PC-9 (cell line): ENCODE results near the gene TMEM164. TPM values are rescaled to one million over a fixed set of nuclear protein-coding genes. Genes with fewer than 3 reads are reported as not detected.

Source experiments
- BruUV-seq: library from RNA; stranded (reverse); fragments of 400-500 nt; replicated peaks from 2 replicates; lab custom pipeline; 2021; lab: Mats Ljungman, UMichigan
- CTCF ChIA-PET: fragments of 300-600 bp; sonication (Branson Sonifier 250); formaldehyde crosslinking; loops from one replicate; lab custom pipeline; 2022; ENCODE audit warnings: antibody characterized with exemption; lab: Charles Lee
- POLR2A ChIA-PET: fragments of 300-600 bp; sonication (Branson Sonifier 250); formaldehyde crosslinking; loops from one replicate; lab custom pipeline; 2022; ENCODE audit warnings: antibody characterized with exemption; ENCODE audit not compliant: unreplicated experiment; lab: Charles Lee
- DNase-seq, 2 experiments: peaks; one replicate each; pipeline versions ENCODE4 v3.0.0 to v3.0.0-alpha.2; 2015 to 2022; ENCODE audit warnings: mixed read lengths in 1 of 2
- H2AFZ ChIP-seq: fragments of 200-600 bp; sonication (generic); 2 replicates; pipeline ENCODE4 v1.8.1; 2017; ENCODE audit warnings: antibody characterized with exemption
- H3F3A ChIP-seq: fragments of 200-600 bp; sonication (generic); 2 replicates; pipeline ENCODE4 v1.8.1; 2017; ENCODE audit warnings: antibody characterized with exemption, mild to moderate bottlenecking, low read depth; ENCODE audit not compliant: insufficient read depth
- H3K27ac ChIP-seq: fragments of 200-600 bp; sonication (generic); 2 replicates; pipeline ENCODE4 v1.6.1; 2016; ENCODE audit warnings: mixed run types
- H3K27me3 ChIP-seq: fragments of 200-600 bp; sonication (generic); 2 replicates; pipeline ENCODE4 v1.6.1; 2016; ENCODE audit warnings: low read depth, mixed run types; ENCODE audit not compliant: insufficient read depth
- H3K36me3 ChIP-seq: fragments of 200-600 bp; sonication (generic); 2 replicates; pipeline ENCODE4 v1.6.1; 2016; ENCODE audit warnings: low read depth, mixed run types
- H3K4me1 ChIP-seq: fragments of 200-600 bp; sonication (generic); replicated peaks from 2 replicates; pipeline ENCODE4 v1.6.1; 2016; ENCODE audit warnings: mixed run types; ENCODE audit not compliant: insufficient read depth
- H3K4me2 ChIP-seq: fragments of 200-600 bp; sonication (generic); 2 replicates; pipeline ENCODE4 v1.6.1; 2017; ENCODE audit warnings: mixed run types
- H3K4me3 ChIP-seq: fragments of 200-600 bp; sonication (generic); 2 replicates; pipeline ENCODE4 v1.6.1; 2016; ENCODE audit warnings: mixed run types
- H3K79me2 ChIP-seq: fragments of 200-600 bp; sonication (generic); 2 replicates; pipeline ENCODE4 v1.6.1; 2017; ENCODE audit warnings: low read depth, mixed run types
- H3K9me2 ChIP-seq: fragments of 200-600 bp; sonication (generic); 2 replicates; pipeline ENCODE4 v1.8.1; 2017; ENCODE audit warnings: mild to moderate bottlenecking; ENCODE audit not compliant: insufficient read depth
- H3K9me3 ChIP-seq: fragments of 200-600 bp; sonication (generic); 2 replicates; pipeline ENCODE4 v1.8.1; 2016; ENCODE audit warnings: low read depth; ENCODE audit not compliant: insufficient read depth
- H4K20me1 ChIP-seq: fragments of 200-600 bp; sonication (generic); 2 replicates; pipeline ENCODE4 v1.8.1; 2017; ENCODE audit not compliant: insufficient read depth
- EZH2 ChIP-seq: fragments of 200-600 bp; sonication (generic); IDR thresholded peaks from 2 replicates; pipeline ENCODE4 v1.8.0; 2017; ENCODE audit warnings: antibody characterized with exemption, low read depth
- intact Hi-C: fragments of 100-400 bp; cut with micrococcal nuclease; formaldehyde crosslinking; loops from one replicate; pipeline ENCODE4 v1.10.0; 2022; ENCODE audit not compliant: unreplicated experiment
- total RNA-seq: library from RNA; stranded (reverse); gene quantifications from 2 replicates; pipeline ENCODE4 v1.2.3, GENCODE V29; 2021
- TF ChIP-seq, protein P1 (sequence below): fragments of 200-600 bp; sonication (generic); conservative IDR thresholded peaks from 2 replicates; pipeline ENCODE4 v1.6.1; 2017; ENCODE audit warnings: mixed run types, antibody characterized with exemption, mild to moderate bottlenecking, moderate library complexity

The TMEM164 gene
- total RNA-seq, 1 experiment from 2014 or later = 44.5 TPM

DNA sequence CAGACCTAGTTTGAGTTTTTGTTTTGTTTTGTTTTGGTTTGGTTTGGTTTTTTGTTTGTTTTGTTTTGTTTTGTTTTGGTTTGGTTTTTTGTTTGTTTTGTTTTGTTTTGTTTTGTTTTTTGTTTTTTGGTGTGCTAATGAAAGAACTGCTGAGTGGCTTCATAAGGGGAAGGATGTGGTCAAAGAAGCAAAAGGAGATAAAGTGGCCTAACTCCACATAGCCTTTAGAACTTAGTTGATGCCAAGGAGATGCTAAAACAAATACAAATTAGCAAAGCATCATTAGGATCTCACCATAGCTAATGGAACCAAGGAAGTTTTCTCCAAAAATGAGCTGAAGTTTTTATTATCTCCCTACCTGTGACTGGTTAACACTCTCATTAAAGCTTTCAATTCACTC is 44.6 kb upstream of the TMEM164 start:
- Histone ChIP-seq H3K36me3 (no peaks in the 10 kb centered on the region), H3K9me3 (no peaks in the 10 kb centered on the region), H3K4me2 (no peak overlapping the region), H4K20me1 (no peaks in the 10 kb centered on the region), H3K4me3 (no peak overlapping the region), H3K9me2 (no peaks in the 10 kb centered on the region), H3K4me1 (peaks cover 9% of the 10 kb centered on the region; the same call in 1 of the 2 replicates), H3K27ac (no peak overlapping the region), H3K27me3 (no peaks in the 10 kb centered on the region), H3K79me2 (no peaks in the 10 kb centered on the region), H3F3A (no peaks in the 10 kb centered on the region), H2AFZ (no peak overlapping the region)
- BruUV-seq = no TSS peak
- POLR2A ChIA-PET = no interaction called here
- intact Hi-C loops = no loop called here
- CTCF ChIA-PET = no interaction called here
- no peak for DNase-seq
- TF ChIP-seq, protein P1, sequence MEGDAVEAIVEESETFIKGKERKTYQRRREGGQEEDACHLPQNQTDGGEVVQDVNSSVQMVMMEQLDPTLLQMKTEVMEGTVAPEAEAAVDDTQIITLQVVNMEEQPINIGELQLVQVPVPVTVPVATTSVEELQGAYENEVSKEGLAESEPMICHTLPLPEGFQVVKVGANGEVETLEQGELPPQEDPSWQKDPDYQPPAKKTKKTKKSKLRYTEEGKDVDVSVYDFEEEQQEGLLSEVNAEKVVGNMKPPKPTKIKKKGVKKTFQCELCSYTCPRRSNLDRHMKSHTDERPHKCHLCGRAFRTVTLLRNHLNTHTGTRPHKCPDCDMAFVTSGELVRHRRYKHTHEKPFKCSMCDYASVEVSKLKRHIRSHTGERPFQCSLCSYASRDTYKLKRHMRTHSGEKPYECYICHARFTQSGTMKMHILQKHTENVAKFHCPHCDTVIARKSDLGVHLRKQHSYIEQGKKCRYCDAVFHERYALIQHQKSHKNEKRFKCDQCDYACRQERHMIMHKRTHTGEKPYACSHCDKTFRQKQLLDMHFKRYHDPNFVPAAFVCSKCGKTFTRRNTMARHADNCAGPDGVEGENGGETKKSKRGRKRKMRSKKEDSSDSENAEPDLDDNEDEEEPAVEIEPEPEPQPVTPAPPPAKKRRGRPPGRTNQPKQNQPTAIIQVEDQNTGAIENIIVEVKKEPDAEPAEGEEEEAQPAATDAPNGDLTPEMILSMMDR = no peak
- TF ChIP-seq EZH2 = no peak

DNA sequence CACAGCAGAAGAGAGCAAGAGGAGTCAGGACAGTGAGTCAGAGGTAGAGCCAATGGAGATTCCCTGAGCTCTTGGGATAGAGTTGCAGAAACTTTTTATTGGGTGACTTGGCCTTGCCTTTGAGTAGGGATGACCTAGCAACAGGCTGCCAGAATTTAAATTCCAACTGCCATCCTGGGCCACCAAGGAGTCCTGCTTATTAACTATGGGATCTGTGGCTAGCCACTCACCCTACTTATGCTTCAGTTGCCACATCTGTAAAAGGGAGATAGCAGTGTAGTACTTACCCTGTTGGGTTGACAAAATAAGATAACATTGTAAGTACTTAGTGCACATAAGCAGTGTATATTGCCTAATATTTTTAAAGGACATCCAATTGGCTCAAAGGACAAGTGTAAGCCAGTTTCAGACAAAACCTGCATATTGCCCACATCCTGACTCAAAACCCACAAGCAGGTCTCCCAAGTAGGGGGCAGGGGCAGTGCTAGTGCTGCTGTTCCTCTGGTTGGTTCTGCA is 43.5 kb upstream of the TMEM164 start:
- no TSS peak for BruUV-seq
- intact Hi-C loops = no loop called here
- H3K9me2 ChIP-seq = no peaks in the 10 kb centered on the region
- H3K9me3 ChIP-seq = no peaks in the 10 kb centered on the region
- H3K4me1 ChIP-seq = peaks cover 9% of the 10 kb centered on the region; the same call in 1 of the 2 replicates
- no peaks in the 10 kb centered on the region for H3K27me3 ChIP-seq
- CTCF ChIA-PET = no interaction called here
- POLR2A ChIA-PET = no interaction called here
- H2AFZ ChIP-seq = no peak overlapping the region
- DNase-seq = no peak
- no peaks in the 10 kb centered on the region for H3K79me2 ChIP-seq
- H3K27ac ChIP-seq = no peak overlapping the region
- H3K4me3 ChIP-seq = no peak overlapping the region
- H4K20me1 ChIP-seq = no peaks in the 10 kb centered on the region
- H3K36me3 ChIP-seq = no peaks in the 10 kb centered on the region
- no peak overlapping the region for H3K4me2 ChIP-seq
- no peak for TF ChIP-seq EZH2
- TF ChIP-seq, protein P1 = no peak
- no peaks in the 10 kb centered on the region for H3F3A ChIP-seq

DNA sequence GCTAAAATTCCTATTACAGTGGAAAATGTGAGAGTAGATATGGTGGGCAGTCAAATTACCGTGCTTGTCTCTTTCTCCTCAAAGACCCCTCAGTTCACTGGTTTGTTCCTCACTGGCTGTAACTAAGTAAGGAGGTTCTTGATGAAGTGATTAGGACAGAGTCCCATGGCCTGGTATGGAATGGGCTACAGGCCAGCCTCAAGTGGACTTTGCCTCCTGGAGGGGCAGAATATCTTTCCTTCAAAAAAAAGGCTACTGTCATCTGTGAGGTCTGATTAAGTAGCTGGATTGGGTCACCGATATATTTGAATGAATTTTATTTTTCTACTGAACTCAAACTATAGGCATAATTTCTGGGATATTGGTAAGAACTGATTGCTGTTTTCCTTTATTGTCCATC is 38.5 kb upstream of the TMEM164 start:
- Histone ChIP-seq H3K4me1 (peaks cover 15% of the 10 kb centered on the region), H3K27ac (no peak overlapping the region), H3K9me2 (no peaks in the 10 kb centered on the region), H3K27me3 (no peaks in the 10 kb centered on the region), H3F3A (no peaks in the 10 kb centered on the region), H3K4me2 (no peak overlapping the region), H3K79me2 (no peaks in the 10 kb centered on the region), H3K4me3 (no peak overlapping the region), H4K20me1 (no peaks in the 10 kb centered on the region), H3K36me3 (no peaks in the 10 kb centered on the region), H2AFZ (no peak overlapping the region), H3K9me3 (no peaks in the 10 kb centered on the region)
- ChIA-PET POLR2A (no interaction called here), CTCF (no interaction called here)
- BruUV-seq = no TSS peak
- DNase-seq = no peak
- TF ChIP-seq, protein P1 = no peak
- no peak for TF ChIP-seq EZH2
- intact Hi-C loops = no loop called here
